ENCODE results near the gene SERPINB7.
"Not testable (repeated sequence)": the region's sequence is repeated elsewhere in the genome, so short reads cannot be mapped to it uniquely, and the experiment has no call there.

SERPINB7 gene

DNA sequence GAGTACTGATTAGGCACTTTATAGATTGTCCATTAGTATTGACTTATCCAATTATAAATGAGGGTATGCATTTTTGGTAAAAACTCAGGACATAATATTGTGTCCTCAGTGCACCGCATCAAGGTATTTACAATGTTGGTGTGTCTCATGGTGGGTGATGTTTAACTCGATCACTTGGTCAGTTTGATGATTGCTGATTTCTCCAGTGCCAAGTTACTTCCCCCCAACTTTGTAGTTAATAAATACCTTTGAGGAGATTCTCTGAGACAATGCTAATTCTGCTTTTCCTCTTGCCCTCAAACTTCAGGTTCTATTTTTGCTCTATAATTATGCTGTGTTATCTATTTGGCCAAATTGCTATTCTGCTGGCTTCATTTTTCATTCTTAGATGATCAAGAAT lies 28.2 kb upstream of the SERPINB7 start:
- TF ChIP-seq, protein P1, sequence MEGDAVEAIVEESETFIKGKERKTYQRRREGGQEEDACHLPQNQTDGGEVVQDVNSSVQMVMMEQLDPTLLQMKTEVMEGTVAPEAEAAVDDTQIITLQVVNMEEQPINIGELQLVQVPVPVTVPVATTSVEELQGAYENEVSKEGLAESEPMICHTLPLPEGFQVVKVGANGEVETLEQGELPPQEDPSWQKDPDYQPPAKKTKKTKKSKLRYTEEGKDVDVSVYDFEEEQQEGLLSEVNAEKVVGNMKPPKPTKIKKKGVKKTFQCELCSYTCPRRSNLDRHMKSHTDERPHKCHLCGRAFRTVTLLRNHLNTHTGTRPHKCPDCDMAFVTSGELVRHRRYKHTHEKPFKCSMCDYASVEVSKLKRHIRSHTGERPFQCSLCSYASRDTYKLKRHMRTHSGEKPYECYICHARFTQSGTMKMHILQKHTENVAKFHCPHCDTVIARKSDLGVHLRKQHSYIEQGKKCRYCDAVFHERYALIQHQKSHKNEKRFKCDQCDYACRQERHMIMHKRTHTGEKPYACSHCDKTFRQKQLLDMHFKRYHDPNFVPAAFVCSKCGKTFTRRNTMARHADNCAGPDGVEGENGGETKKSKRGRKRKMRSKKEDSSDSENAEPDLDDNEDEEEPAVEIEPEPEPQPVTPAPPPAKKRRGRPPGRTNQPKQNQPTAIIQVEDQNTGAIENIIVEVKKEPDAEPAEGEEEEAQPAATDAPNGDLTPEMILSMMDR (conservative IDR thresholded peaks at IDR 0.05), result no peak
- TF ChIP-seq ZFX (IDR thresholded peaks at IDR 0.05), result no peak
- H3K27ac ChIP-seq, result no peak overlapping the region

DNA sequence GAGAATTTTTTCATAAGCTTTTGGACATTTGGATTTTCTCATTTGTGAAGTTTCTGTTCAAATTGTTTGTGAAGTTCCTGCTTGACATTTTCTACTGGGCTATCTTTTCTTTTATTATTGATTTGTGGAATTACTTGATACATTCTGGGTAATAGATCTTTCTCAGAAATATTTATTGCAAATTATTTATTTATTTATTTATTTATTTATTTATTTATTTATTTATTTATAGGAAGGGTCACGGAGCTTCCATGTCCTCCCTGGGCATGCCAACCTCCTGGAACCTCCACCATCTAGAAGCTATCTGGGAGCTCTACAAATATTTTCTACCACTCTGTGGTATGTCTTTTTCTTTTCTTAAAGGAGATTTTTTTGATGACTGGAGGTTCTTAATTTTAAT lies 25.7 kb upstream of the SERPINB7 start:
- no peak for TF ChIP-seq ZFX (IDR thresholded peaks at IDR 0.05)
- TF ChIP-seq, protein P1 (conservative IDR thresholded peaks at IDR 0.05), result no peak
- H3K27ac ChIP-seq, result no peak overlapping the region

DNA sequence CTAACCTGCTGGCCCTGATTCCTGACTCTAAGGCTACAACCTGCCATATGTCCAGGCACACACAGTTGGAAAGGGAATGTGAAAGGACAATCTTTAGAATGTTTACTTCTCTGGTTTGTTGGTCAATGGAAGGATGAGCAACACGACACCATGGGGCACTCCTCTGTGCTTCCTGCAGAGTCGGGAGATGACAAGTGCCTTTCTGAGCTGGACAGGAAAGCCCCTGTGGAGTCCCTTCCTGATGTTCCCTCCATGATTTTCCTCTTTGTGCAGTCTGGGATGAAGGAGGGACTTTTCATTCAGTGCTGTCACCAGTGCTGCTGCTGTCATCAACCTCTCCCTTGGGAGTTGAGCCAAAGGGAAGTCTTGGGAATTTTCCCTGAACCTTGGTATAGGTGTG lies 22.6 kb upstream of the SERPINB7 start:
- TF ChIP-seq ZFX (IDR thresholded peaks at IDR 0.05), result no peak
- TF ChIP-seq, protein P1 (conservative IDR thresholded peaks at IDR 0.05), result no peak
- no peak overlapping the region for H3K27ac ChIP-seq

DNA sequence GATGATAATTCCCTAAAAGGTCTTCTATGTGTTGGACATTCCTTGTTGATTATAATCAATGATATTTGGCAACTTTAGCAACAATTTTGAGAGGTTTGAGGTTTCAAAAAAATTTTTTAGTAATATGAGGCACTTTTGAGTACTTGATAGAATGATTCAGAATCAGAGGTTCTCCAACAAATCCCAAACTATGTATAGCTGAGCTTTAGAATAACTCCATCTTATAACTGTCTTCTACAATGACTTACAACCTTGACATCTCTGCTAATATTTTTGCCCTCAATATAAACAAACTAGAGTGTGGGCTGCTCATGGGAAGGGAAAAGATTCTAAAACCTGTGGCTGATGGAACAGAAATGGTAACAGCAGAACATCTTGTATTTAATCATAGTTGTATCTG lies 21.5 kb upstream of the SERPINB7 start:
- TF ChIP-seq, protein P1 (conservative IDR thresholded peaks at IDR 0.05), result no peak
- no peak for TF ChIP-seq ZFX (IDR thresholded peaks at IDR 0.05)
- no peak overlapping the region for H3K27ac ChIP-seq

DNA sequence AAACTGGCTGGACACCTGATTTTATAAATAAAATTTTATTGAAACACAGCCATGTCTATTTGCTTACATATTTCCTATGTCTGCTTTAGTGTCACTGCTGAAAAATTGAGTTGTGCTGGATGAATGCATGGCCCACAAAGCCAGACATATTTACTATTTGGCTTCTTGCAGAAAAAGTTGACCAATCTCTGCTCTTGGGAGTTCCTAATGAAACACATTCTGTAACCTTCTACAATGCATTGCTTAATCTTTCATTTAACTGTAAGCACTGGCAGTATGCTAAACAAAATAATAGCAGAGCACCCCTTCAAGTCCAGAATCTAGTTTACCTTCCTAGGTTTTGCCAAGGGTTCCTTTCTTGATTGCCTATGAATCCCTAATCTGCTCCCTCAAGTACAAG lies 17.7 kb upstream of the SERPINB7 start:
- no peak overlapping the region for H3K27ac ChIP-seq
- TF ChIP-seq, protein P1 (conservative IDR thresholded peaks at IDR 0.05), result no peak
- no peak for TF ChIP-seq ZFX (IDR thresholded peaks at IDR 0.05)

DNA sequence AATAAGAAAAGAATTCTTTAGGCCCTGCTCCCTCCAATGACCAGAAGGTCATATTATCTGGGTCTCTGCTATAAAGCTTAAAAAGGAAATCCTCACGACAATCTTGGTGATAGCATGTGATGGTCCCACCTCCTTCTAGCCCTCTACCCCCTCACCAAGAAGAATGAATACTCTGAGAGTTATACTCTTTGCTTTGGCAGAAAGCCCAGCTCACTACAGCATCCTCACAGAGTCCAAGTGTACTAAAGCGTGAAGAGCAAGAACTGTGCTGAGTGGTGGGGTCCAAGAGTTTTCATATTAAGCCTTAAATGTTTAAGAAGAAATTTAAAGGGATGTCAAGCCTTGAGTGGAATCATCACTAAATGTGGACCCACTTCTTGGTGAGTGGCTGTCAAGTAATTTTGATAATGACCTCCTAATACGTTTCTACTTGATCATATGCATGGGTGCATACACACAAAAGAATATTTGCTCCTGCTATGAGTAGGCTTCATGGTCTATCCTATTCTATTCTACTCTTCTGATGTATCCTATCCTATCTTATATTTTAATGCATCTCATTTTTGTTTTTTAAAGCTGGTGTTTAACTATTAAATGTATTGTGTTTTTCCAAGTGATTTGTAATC lies 16.5 kb upstream of the SERPINB7 start:
- TF ChIP-seq ZFX (IDR thresholded peaks at IDR 0.05), result no peak
- TF ChIP-seq, protein P1 (conservative IDR thresholded peaks at IDR 0.05), result no peak
- H3K27ac ChIP-seq, result no peak overlapping the region

DNA sequence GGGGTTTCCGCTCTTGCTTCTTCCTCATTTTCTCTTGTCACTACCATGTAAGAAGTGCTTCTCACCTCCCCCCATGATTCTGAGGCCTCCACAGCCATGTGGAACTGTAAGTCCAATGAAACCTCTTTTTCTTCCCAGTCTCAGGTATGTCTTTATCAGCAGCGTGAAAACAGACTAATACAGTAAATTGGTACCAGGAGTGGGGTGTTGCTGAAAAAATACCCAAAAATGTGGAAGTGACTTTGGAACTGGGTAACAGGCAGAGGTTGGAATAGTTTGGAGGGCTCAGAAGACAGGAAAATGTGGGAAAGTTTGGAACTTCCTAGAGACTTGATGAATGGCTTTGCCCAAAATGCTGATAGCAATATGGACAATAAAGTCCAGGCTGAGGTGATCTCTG lies 15.4 kb upstream of the SERPINB7 start:
- not testable (repeated sequence) for H3K27ac ChIP-seq

DNA sequence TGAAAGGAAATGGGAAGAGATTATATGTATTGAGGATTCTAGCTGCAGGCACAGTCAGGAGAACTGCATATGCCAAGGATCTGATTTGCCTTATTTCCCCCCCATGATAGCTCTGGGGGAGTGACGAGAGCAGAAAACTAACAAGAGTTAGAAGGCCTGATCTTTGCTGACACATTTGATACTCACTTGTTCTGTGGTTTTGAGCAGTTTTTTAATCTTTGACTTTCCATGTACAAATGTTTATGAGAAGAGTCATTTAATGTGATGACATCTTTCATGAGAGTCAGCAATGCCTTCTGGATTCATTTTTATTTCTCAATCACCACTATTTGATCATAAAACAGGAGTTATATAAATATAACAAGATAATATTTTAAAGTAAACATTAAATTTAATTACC lies 12.7 kb upstream of the SERPINB7 start:
- H3K27ac ChIP-seq, result no peak overlapping the region

More for the DNA sequence above, 12.7 kb upstream of the SERPINB7 start:
- TF ChIP-seq, protein P1 (conservative IDR thresholded peaks at IDR 0.05), result no peak
- no peak for TF ChIP-seq ZFX (IDR thresholded peaks at IDR 0.05)
